HG02852 (cell line): ENCODE measurements around the gene SLC6A8.
"Not testable (repeated sequence)": the region's sequence is repeated elsewhere in the genome, so short reads cannot be mapped to it uniquely, and the experiment has no call there.

Experiments
- ATAC-seq: cut with Tn5 transposase; IDR thresholded peaks from one replicate; pipeline ENCODE4 v1.9.1; 2021; ENCODE audit warnings: mild to moderate bottlenecking, moderate library complexity; ENCODE audit not compliant: unreplicated experiment

Gene SLC6A8

GRCh38 chrX:153705403-153706060 is 17.8 kb downstream of the SLC6A8 start:
- ATAC-seq: not testable (repeated sequence)

DNA sequence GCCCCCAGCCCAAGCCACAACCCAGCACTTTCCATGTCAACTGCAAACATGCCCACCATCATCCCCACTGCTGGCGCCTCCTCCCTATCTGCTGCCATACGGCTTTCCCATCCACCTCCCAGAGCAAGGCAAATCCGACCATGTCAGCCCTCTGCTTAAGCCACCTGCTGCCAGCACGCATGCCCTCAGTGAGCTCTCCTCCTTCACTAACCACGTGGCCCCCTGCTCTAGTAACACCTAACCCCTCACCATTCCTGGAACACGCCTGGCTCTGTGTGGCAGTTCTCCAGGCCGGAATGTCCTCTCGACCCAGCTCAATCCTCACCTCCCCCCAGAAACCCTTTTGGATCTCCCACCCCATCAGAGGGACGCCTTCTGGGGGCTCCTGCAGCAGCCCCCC is 19.1 kb downstream of the SLC6A8 start:
- ATAC-seq: no peak

GRCh38 chrX:153707406-153707805 is 19.7 kb downstream of the SLC6A8 start:
- ATAC-seq: no peak

- ATAC-seq: no peak
These were observed 20.7 kb downstream of the SLC6A8 start for GRCh38 chrX:153708415-153708814.

- ATAC-seq: no peak
These were observed 22.3 kb downstream of the SLC6A8 start for GRCh38 chrX:153709726-153710674.

- ATAC-seq: no peak
These were observed 26.5 kb downstream of the SLC6A8 start for GRCh38 chrX:153714256-153714655.

- no peak for ATAC-seq
These were observed 29.7 kb downstream of the SLC6A8 start for GRCh38 chrX:153717445-153717844.

GRCh38 chrX:153719238-153719637 is 31.5 kb downstream of the SLC6A8 start:
- no peak for ATAC-seq

DNA sequence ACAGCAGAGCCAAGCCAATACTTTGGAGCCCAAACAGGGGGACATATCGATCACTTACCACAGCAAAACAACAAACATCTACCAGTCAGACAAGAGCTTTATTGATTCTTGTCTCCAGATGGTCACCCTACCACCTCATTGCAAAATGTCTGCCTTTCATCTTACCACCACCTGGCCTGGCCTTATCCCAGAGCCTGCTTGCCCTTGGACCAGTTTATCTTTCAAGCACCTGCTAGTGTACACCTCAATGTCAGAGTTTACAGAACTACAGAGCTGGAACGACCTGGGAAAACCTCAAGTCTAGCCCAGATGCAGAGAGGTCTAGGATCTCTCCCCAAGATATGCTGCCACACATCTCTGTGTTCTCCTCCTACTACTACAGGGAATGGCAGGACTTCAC is 32.0 kb downstream of the SLC6A8 start:
- no peak for ATAC-seq

DNA sequence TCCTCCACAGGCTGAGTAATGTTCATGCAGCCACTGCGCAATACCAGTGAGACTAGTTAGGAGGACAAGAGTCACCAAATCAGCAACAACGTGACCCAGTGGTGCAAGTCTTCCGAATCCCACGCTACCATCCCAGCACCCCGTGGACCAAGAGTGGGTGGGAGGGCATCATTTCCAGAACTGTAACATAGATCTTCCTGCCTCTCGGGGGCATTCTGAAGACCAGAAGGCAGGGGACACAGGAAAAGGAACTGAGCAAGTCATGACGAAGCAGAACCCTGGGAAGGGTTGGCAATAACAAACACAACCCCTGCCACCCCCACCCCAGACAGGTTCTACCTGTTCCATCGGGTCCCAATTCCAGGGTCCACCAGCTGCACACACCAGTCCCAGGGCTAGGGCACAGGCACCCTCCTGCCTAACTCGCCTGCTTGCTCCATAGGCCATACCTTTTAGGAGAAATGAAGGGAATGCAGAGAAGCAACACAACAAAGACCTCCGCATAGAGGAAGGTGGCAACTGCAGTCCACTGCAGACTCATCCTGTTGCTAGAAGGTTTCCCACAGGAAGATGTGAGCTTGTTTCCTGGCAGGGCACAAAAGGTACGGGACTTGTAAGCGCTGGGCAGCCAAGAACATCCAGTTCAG is 35.1 kb downstream of the SLC6A8 start:
- ATAC-seq: no peak

DNA sequence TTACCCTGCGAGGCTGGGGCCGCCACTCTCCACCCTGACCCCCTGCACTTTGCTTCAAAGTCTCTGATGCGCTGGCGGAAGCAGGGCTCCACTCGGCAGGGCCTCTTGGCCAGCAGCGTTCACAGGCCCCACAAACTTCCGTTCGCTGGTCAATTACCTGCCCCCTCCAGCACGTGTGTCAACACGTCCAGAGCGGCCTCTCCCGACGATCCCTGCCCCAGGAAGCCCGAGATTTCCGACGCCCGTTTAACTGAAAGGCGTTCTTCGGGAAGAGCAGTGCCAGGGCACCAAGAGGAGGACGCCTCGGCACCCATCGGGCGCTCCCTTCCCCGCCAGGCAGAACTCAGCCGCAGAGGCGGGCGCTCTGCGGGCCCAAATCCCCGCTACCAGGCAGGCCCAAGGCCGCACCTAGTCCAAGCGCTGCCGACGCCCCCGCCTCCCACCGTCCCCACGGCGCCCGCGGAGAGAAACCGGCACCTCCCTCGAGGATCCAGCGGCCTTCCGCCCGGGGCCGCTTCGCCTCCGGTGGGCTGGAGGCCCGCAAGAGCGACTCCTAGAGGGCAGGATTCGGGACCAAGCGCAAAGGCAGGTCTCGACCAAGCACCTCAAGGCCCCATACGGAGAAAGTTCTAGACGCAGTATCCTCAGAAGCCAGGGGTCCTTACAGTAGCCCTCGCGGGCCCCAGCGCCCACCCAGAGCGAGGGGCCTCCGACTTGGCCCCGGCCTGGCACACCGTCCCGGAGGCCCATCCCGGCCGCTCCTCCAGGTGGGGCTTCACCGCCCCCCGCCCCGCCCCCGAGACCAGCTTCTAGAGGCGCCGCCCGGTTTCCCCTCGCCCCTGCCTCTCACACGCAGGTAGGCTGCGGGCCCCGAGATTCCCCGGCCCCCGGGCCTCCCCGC is 35.9 kb downstream of the SLC6A8 start:
- peak; percentile 28 for ATAC-seq

- ATAC-seq: peak; percentile 54
These were observed 36.7 kb downstream of the SLC6A8 start, which contains the start of the genes ABCD1 and BCAP31 for GRCh38 chrX:153724252-153725038. TSS of gene ABCD1 (plus strand) at chrX:153724856. CDS start at chrX:153725267, 411 bp downstream. TSS of gene BCAP31 (minus strand) at chrX:153724387. CDS start at chrX:153723244, 1,143 bp downstream.

DNA sequence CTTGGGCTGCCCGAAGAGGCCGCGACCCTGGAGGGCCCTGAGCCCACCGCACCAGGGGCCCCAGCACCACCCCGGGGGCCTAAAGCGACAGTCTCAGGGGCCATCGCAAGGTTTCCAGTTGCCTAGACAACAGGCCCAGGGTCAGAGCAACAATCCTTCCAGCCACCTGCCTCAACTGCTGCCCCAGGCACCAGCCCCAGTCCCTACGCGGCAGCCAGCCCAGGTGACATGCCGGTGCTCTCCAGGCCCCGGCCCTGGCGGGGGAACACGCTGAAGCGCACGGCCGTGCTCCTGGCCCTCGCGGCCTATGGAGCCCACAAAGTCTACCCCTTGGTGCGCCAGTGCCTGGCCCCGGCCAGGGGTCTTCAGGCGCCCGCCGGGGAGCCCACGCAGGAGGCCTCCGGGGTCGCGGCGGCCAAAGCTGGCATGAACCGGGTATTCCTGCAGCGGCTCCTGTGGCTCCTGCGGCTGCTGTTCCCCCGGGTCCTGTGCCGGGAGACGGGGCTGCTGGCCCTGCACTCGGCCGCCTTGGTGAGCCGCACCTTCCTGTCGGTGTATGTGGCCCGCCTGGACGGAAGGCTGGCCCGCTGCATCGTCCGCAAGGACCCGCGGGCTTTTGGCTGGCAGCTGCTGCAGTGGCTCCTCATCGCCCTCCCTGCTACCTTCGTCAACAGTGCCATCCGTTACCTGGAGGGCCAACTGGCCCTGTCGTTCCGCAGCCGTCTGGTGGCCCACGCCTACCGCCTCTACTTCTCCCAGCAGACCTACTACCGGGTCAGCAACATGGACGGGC is 37.5 kb downstream of the SLC6A8 start:
- ATAC-seq: peak; percentile 1

DNA sequence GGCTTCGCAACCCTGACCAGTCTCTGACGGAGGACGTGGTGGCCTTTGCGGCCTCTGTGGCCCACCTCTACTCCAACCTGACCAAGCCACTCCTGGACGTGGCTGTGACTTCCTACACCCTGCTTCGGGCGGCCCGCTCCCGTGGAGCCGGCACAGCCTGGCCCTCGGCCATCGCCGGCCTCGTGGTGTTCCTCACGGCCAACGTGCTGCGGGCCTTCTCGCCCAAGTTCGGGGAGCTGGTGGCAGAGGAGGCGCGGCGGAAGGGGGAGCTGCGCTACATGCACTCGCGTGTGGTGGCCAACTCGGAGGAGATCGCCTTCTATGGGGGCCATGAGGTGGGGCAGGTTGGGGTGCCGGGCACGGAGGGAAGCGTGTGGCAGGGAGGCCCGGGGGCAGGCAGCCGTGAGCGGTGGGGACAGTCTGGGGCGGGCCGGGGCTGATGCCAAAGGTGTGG is 38.1 kb downstream of the SLC6A8 start:
- ATAC-seq: no peak

- peak; percentile 50 for ATAC-seq
These were observed 38.8 kb downstream of the SLC6A8 start for GRCh38 chrX:153726286-153727122.

- no peak for ATAC-seq
These were observed 39.6 kb downstream of the SLC6A8 start for GRCh38 chrX:153727123-153727931.

DNA sequence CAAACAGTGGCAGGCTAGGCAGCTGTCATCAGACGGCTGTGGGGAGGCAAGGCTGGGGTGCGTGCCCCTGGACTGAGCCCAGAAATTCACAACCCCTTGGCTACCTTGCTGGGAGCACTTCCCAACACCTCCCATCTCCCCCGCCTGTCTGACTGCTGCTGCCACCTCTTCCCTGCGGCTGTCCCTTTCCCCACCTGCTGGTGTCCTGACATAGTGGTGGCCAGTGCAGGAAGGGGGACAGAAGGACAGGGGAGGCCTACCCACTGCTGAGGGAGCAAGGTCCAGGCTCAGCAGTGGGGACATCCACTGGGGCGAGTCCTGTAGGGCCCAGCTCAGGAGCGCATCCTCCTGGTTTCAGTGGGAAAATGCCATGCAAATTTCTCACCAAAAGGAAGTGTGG is 40.4 kb downstream of the SLC6A8 start:
- no peak for ATAC-seq
